ENCODE measurements around the gene YJEFN3. TPM values are rescaled to one million over a fixed set of nuclear protein-coding genes. Genes with fewer than 3 reads are reported as not detected.

The YJEFN3 gene
- total and polyA plus RNA-seq, 2 donors (not counting 3 experiments of a cell fraction or from before 2014, with no cell fraction given): 1.9 to 2.1 TPM

DNA sequence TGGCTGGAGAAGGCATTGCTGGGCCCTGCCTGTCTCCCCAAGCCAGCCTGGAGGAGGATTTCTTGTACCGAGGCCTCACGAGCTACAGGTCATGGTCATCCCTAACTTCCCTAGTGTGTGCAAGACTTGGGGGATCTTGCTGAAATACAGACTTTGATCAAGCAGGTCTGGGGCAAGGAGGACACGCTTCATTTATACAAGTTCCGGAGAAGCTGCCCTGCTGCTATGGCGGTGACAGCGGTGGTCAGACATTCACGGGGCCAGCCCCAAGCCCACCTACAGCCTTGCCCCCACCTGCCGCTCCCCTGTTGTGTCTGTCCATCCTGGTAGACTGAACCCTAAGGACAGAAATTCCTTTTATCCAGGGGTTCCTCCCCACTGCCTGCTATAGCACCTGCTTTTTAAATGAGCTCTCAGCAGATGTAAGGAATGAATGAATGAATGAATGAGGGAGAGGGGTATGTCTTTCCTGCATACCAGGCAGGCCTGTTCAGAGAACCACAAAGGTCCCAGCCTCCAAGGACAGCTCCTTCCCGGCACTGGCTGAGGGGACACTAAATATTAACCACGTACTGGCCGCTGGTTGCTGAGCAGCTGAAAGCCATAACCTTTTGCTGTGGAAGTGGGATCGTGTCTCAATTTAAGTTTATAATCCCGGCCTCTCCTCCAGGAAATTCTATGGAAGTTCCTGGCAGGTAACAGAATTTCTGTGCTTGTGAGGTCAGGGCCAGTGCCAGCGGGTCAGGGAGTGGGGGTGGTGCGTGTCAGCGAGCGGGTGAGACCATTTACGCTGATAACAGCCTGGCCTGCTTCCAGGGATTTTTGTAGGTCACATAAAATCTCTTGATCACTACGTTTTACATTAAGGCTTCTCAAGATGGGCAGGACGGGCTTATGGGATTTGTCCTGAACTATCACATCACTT, 40.5 kb upstream of the YJEFN3 start:
- H3K27ac ChIP-seq (ENCODE audit: insufficient read depth, low read depth, low read length): peak overlapping the region; percentile 76
- ChIA-PET CTCF (interaction anchor here (0.8 to 5.1 kb wide), 13 partner anchors 8 to 159 kb away, joined by 3 to 127 read pairs (median 4); partner anchors contain the start of gene GATAD2A), POLR2A (interaction anchor here (1.6 kb wide), 1 partner anchor 83 kb away, joined by 5 read pairs; the partner anchor contains the start of gene GATAD2A)
- DNase-seq (ENCODE audit: low read depth, low spot score) (peak; percentile 47), FAIRE-seq (no peak)
- peak overlapping the region; percentile 65 for H3K9ac ChIP-seq (replicated peaks; ENCODE audit: extremely low read depth, insufficient read depth, low read length)
- H2AFZ ChIP-seq (ENCODE audit: low read depth, low read length): no peak overlapping the region
- H3K4me1 ChIP-seq (ENCODE audit: control insufficient read depth, extremely low read depth, insufficient read depth, low read length): peaks cover 29% of the 10 kb centered on the region
- peak overlapping the region; percentile 26 for H3K4me2 ChIP-seq (ENCODE audit: insufficient read depth, low read length)
- no peaks in the 10 kb centered on the region for H3K9me1 ChIP-seq (replicated peaks; ENCODE audit: control insufficient read depth, extremely low read depth, insufficient read depth, low read length)
- H3K36me3 ChIP-seq (ENCODE audit: control insufficient read depth in 2 of 2, extremely low read depth in 1 of 2, insufficient read depth in 2 of 2, low read length in 2 of 2): peaks cover 0 to 11% of the 10 kb centered on the region in 2 experiments
- H4K20me1 ChIP-seq (replicated peaks; ENCODE audit: control insufficient read depth, extremely low read depth, insufficient read depth, low read length): no peaks in the 10 kb centered on the region
- H3K4me3 ChIP-seq (replicated peaks in 1 of 3; ENCODE audit: insufficient read depth in 1 of 3, low read depth in 1 of 3, low read length in 3 of 3): no peak overlapping the region
- no peaks in the 10 kb centered on the region for H3K9me3 ChIP-seq (replicated peaks; ENCODE audit: control insufficient read depth, insufficient read depth, low read length)
- TF ChIP-seq GATA2 (IDR thresholded peaks at IDR 0.05; ENCODE audit: insufficient read depth, insufficient read length, low read depth, low read length): peak; percentile 54
- TF ChIP-seq MYC (IDR thresholded peaks at IDR 0.05; ENCODE audit: low read depth, low read length): no peak
- dilution Hi-C loops (cut with MboI; ENCODE audit: extremely low pct_ligation_motif_present, low sequenced_read_pairs) (no loop called here), intact Hi-C loops (cut with micrococcal nuclease) (loop anchor here (10.0 kb wide), 1 partner anchor 293 kb away; the partner anchor contains the start of genes BORCS8 and RFXANK)
- peaks cover 67% of the 10 kb centered on the region for H3K79me2 ChIP-seq (ENCODE audit: control insufficient read depth, insufficient read depth, low read length)
- H3K27me3 ChIP-seq (ENCODE audit: control insufficient read depth in 2 of 2, insufficient read depth in 2 of 2, low read length in 2 of 2): no peaks in the 10 kb centered on the region
- no TSS peak for BruUV-seq (replicated peaks)

DNA sequence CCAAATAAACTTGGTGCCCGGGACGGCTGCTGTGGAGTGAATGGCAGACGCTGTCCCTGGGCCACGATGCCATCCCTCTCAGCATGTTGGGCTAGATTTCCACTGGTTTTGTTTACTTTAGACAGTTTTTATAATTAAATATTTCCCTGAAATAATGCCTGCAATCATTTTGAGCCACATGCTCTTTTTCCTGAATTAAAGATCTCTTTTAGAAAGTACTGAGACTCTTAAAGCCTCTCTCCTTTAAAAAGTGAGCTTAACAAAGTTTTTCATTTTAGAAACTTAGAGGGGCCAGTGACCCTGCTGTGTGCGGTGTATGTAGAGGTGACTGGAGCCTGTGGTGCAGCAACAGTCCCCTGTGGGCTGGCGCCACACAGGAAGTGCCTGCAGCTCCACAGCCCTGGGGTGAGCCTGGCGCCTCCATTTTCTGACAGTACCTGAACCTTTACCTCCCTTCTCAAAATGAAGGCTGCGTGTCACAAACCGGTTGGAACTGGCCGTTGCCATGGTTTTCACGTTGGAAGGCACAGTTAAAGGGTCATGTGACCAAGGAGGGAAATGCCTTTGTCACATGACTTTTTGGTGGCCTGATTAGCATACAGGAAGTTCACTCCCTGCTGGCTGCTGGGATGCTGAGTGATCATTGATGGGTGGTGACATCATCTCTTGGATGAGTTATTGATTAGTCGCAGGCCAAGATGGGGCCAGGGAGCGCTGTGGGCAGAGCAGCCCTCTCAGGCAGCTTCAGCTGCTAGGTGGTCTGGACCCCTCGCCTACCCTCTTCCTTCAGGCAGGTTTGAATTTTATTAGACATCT, 39.6 kb upstream of the YJEFN3 start:
- H4K20me1 ChIP-seq (replicated peaks; ENCODE audit: control insufficient read depth, extremely low read depth, insufficient read depth, low read length): no peaks in the 10 kb centered on the region
- BruUV-seq (replicated peaks): TSS peak; percentile 97
- H3K4me3 ChIP-seq (replicated peaks in 1 of 3; ENCODE audit: insufficient read depth in 1 of 3, low read depth in 1 of 3, low read length in 3 of 3): no peak overlapping the region

More for the DNA sequence above, 39.6 kb upstream of the YJEFN3 start:
- CTCF ChIA-PET: interaction anchor here (1.2 to 5.1 kb wide), 14 partner anchors 9 to 168 kb away, joined by 3 to 127 read pairs (median 8); partner anchors contain the start of genes GATAD2A and MAU2
- Histone ChIP-seq H3K27ac (ENCODE audit: insufficient read depth, low read depth, low read length) (peak overlapping the region; percentile 76), H3K27me3 (ENCODE audit: control insufficient read depth in 2 of 2, insufficient read depth in 2 of 2, low read length in 2 of 2) (no peaks in the 10 kb centered on the region), H3K9me1 (replicated peaks; ENCODE audit: control insufficient read depth, extremely low read depth, insufficient read depth, low read length) (no peaks in the 10 kb centered on the region), H3K4me2 (ENCODE audit: insufficient read depth, low read length) (peak overlapping the region; percentile 26), H2AFZ (ENCODE audit: low read depth, low read length) (no peak overlapping the region), H3K9me3 (replicated peaks; ENCODE audit: control insufficient read depth, insufficient read depth, low read length) (no peaks in the 10 kb centered on the region), H3K4me1 (ENCODE audit: control insufficient read depth, extremely low read depth, insufficient read depth, low read length) (peaks cover 29% of the 10 kb centered on the region), H3K79me2 (ENCODE audit: control insufficient read depth, insufficient read depth, low read length) (peaks cover 66% of the 10 kb centered on the region), H3K9ac (replicated peaks; ENCODE audit: extremely low read depth, insufficient read depth, low read length) (peak overlapping the region; percentile 65), H3K36me3 (ENCODE audit: control insufficient read depth in 2 of 2, extremely low read depth in 1 of 2, insufficient read depth in 2 of 2, low read length in 2 of 2) (peaks cover 2 to 15% of the 10 kb centered on the region in 2 experiments)
- DNase-seq (ENCODE audit: low read depth, low spot score): peak; percentile 86
- POLR2A ChIA-PET: interaction anchor here (1.6 kb wide), 1 partner anchor 84 kb away, joined by 5 read pairs; the partner anchor contains the start of gene GATAD2A
- intact Hi-C loops (cut with micrococcal nuclease) (loop anchor here (1.0 to 10.0 kb wide), 3 partner anchors 84 to 294 kb away; partner anchors contain the start of genes BORCS8, GATAD2A and RFXANK), dilution Hi-C loops (cut with MboI; ENCODE audit: extremely low pct_ligation_motif_present, low sequenced_read_pairs) (no loop called here)
- peak; percentile 98 for FAIRE-seq
- TF ChIP-seq MYC (IDR thresholded peaks at IDR 0.05; ENCODE audit: low read depth, low read length) (no peak), POLR2A (IDR thresholded peaks at IDR 0.05; ENCODE audit: low read depth, low read length) (no peak), GATA2 (IDR thresholded peaks at IDR 0.05; ENCODE audit: insufficient read depth, insufficient read length, low read depth, low read length) (no peak), CTCF (IDR thresholded peaks at IDR 0.05; ENCODE audit: extremely low read depth in 1 of 2, insufficient read depth in 1 of 2, low read depth in 1 of 2, low read length in 2 of 2) (no peak), EZH2 (IDR thresholded peaks at IDR 0.05; ENCODE audit: borderline replicate concordance, low read depth, low read length, severe bottlenecking) (no peak), FOS (IDR thresholded peaks at IDR 0.05; ENCODE audit: borderline replicate concordance, insufficient read depth, low read length) (no peak), JUN (IDR thresholded peaks at IDR 0.05; ENCODE audit: borderline replicate concordance, insufficient read depth, insufficient read length, low read depth) (peak; percentile 85), POLR2AphosphoS5 (IDR thresholded peaks at IDR 0.05; ENCODE audit: insufficient read depth, low read depth, low read length) (peak; percentile 58)
- TF ChIP-seq, protein P1, sequence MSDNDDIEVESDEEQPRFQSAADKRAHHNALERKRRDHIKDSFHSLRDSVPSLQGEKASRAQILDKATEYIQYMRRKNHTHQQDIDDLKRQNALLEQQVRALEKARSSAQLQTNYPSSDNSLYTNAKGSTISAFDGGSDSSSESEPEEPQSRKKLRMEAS (IDR thresholded peaks at IDR 0.05; ENCODE audit: insufficient read depth, insufficient read length): peak; percentile 83
